MM.1S (cell line): ENCODE data around the gene GPR89B.
"Not testable (repeated sequence)": the region's sequence is repeated elsewhere in the genome, so short reads cannot be mapped to it uniquely, and the experiment has no call there.

Source experiments
- DNase-seq: peaks from one replicate; pipeline ENCODE4 v3.0.0-alpha.2; 2015
- H2AFZ ChIP-seq: fragments of 300-600 bp; sonication (generic); 2 replicates; pipeline ENCODE4 v1.6.0; 2016; ENCODE audit warnings: antibody characterized with exemption, low read length
- H3F3A ChIP-seq: fragments of 300-600 bp; sonication (generic); 2 replicates; pipeline ENCODE4 v1.6.1; 2016; ENCODE audit warnings: mild to moderate bottlenecking, antibody characterized with exemption, low read length, moderate library complexity, mixed read lengths; ENCODE audit not compliant: insufficient read depth
- H3K27ac ChIP-seq: fragments of 300-600 bp; sonication (generic); 2 replicates; pipeline ENCODE4 v1.5.1; 2016; ENCODE audit warnings: mild to moderate bottlenecking, low read length
- H3K27me3 ChIP-seq: fragments of 300-600 bp; sonication (generic); replicated peaks from 2 replicates; pipeline ENCODE4 v1.6.0; 2016; ENCODE audit warnings: low read length; ENCODE audit not compliant: insufficient read depth
- H3K36me3 ChIP-seq: fragments of 300-600 bp; sonication (generic); replicated peaks from 2 replicates; pipeline ENCODE4 v1.6.1; 2016; ENCODE audit warnings: mild to moderate bottlenecking, low read length, mixed read lengths; ENCODE audit not compliant: insufficient read depth
- H3K4me1 ChIP-seq: fragments of 300-600 bp; sonication (generic); 2 replicates; pipeline ENCODE4 v1.6.1; 2016; ENCODE audit warnings: low read length, mixed read lengths
- H3K4me2 ChIP-seq: fragments of 300-600 bp; sonication (generic); 2 replicates; pipeline ENCODE4 v1.6.0; 2016; ENCODE audit warnings: low read depth, low read length
- H3K4me3 ChIP-seq: fragments of 300-600 bp; sonication (generic); 2 replicates; pipeline ENCODE4 v1.5.1; 2016; ENCODE audit warnings: low read length, mixed read lengths
- H3K79me2 ChIP-seq: fragments of 300-600 bp; sonication (generic); 2 replicates; pipeline ENCODE4 v1.6.1; 2016; ENCODE audit warnings: mixed run types, low read length, mixed read lengths
- H3K9ac ChIP-seq: fragments of 300-600 bp; sonication (generic); 2 replicates; pipeline ENCODE4 v1.6.1; 2016; ENCODE audit warnings: low read length, mixed read lengths
- H3K9me2 ChIP-seq: fragments of 300-600 bp; sonication (generic); replicated peaks from 2 replicates; pipeline ENCODE4 v1.6.1; 2016; ENCODE audit warnings: mild to moderate bottlenecking, low read length, mixed read lengths; ENCODE audit not compliant: insufficient read depth
- H3K9me3 ChIP-seq: fragments of 300-600 bp; sonication (generic); replicated peaks from 2 replicates; pipeline ENCODE4 v1.6.1; 2016; ENCODE audit warnings: mild to moderate bottlenecking, low read length, mixed read lengths; ENCODE audit not compliant: insufficient read depth
- H4K20me1 ChIP-seq: fragments of 300-600 bp; sonication (generic); 2 replicates; pipeline ENCODE4 v1.6.1; 2016; ENCODE audit warnings: mild to moderate bottlenecking, low read length, moderate library complexity, mixed read lengths; ENCODE audit not compliant: insufficient read depth

GPR89B gene

DNA sequence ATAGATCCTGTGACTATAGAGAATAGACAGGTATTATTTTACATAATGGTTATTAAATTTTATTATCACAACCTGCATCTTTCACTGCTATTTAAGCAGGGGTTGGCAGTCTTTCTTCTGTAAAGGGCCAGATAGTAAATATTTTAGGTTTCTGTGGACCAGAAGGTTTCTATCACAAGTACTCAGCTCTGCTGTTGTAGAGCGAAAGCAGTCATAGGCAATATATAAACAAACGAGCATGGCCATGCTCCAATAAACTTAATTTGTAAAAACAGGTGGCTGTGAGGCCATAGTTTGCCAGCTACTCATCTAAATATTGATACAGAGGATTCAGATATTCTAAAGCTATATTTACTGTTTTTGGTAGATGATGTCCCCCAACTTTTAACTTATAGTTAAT, 12.2 kb downstream of the GPR89B start:
- DNase-seq, H3F3A ChIP-seq, H3K4me1 ChIP-seq, H3K9me2 ChIP-seq, H3K9me3 ChIP-seq, H3K27me3 ChIP-seq, H3K79me2 ChIP-seq, H3K36me3 ChIP-seq, H3K27ac ChIP-seq, H3K4me2 ChIP-seq, H4K20me1 ChIP-seq, H3K9ac ChIP-seq, H2AFZ ChIP-seq, H3K4me3 ChIP-seq: not testable (repeated sequence)

DNA sequence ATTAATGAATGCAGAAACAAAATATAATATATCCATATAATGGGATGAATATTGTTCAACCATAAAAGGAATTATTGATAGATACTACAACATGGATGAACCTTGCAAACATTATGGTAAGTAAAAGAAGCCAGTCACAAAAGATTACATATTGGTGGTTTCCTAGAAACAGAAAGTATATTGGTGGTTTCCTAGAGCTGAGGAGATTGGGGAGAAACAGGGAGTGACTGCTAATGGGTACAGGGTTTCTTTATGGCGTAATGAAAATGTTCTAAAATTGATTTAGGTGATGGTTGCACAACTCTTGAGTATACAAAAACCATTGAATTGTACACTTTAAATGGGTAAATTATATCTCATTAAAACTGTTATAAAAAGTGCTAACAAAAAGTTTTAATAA, 14.3 kb downstream of the GPR89B start:
- H4K20me1 ChIP-seq, H3K27ac ChIP-seq: not testable (repeated sequence)

DNA sequence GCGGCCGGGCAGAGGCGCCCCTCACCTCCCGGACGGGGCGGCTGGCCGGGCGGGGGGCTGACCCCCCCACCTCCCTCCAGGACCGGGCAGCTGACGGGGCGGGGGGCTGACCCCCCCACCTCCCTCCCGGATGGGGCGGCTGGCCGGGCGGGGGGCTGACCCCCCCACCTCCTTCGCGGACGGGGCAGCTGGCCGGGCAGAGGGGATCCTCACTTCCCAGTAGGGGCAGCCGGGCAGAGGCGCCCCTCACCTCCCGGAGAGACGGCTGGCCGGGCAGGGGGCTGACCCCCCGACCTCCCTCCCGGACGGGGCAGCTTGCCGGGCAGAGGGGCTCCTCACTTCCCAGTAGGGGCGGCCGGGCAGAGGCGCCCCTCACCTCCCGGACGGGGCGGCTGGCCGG, 21.3 kb downstream of the GPR89B start:
- not testable (repeated sequence) for H3K36me3 ChIP-seq, H3K27me3 ChIP-seq, H3K4me3 ChIP-seq, H4K20me1 ChIP-seq, H3K9me3 ChIP-seq, H3K9ac ChIP-seq, H3K4me1 ChIP-seq, H3K79me2 ChIP-seq, H2AFZ ChIP-seq, H3K27ac ChIP-seq, H3F3A ChIP-seq, H3K4me2 ChIP-seq, DNase-seq, H3K9me2 ChIP-seq

More for the DNA sequence above, 14.3 kb downstream of the GPR89B start:
- not testable (repeated sequence) for H3K27me3 ChIP-seq, H3F3A ChIP-seq, H3K4me1 ChIP-seq, H2AFZ ChIP-seq, H3K9ac ChIP-seq, H3K79me2 ChIP-seq, H3K36me3 ChIP-seq, H3K9me3 ChIP-seq, H3K4me2 ChIP-seq, H3K4me3 ChIP-seq, DNase-seq, H3K9me2 ChIP-seq

DNA sequence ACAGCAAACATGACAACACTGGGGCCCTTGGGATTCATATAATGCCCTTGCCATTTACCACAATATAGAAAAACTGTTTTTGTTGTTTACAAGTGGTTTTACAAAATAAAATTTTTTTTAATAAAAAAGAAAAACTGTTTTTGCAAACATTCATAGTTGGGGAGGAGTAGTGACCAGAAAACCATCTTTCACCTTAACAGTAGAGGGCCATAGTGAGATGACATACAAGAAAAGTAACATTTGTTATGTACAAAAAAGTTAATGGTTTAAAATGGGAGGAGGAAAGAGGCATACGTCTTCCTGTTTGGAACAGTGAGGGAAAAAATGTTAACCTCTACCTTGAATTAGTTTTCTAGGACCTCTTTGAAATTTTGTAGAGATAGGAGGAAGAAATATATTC, 30.7 kb downstream of the GPR89B start:
- not testable (repeated sequence) for H3K36me3 ChIP-seq, H4K20me1 ChIP-seq, DNase-seq, H3K9me3 ChIP-seq, H3K79me2 ChIP-seq, H3K27me3 ChIP-seq, H3K4me1 ChIP-seq, H3K4me3 ChIP-seq, H3K9ac ChIP-seq, H3K9me2 ChIP-seq, H3K27ac ChIP-seq, H3K4me2 ChIP-seq, H2AFZ ChIP-seq, H3F3A ChIP-seq

DNA sequence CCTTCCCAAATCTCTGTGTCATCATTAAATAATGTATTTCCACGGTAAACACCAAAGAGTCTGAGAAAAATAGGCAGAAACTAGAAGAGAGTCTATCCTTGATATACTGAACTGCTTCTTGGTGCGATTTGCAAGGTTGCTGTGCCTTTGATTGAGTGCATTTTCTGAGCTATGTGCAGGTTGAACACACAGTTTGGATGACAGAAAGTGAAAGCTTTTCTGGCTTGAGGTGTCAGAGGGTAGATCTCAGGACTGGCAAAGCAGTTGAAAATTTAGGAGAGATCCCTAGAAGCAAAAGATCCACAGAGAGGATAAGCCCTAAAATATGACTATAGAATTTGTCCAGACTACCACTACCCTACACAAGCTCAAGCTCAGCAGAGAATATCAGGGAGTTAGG, 31.5 kb downstream of the GPR89B start:
- not testable (repeated sequence) for H3K27me3 ChIP-seq, H3F3A ChIP-seq

DNA sequence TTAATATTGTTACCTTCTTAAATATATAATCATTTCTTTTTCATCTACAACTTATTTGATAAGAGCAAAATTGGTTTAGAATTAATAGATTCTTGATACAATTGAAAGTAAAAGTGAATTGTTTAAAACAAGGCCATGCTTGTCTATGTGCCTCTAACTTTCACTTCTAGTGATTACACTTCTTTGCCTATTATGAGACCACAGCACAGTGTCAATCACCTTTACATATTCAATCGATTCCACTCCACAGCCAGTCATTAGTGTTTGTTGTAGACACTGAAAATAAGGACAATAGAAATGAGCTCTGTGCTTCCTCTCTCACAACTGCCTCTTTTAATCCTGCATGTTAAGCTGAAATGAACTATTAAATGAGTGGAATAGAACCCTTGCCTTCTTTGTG, 36.4 kb downstream of the GPR89B start:
- H3K27ac ChIP-seq, result not testable (repeated sequence)

More for the DNA sequence above, 31.5 kb downstream of the GPR89B start:
- H3K4me3 ChIP-seq, H3K27ac ChIP-seq, H3K4me2 ChIP-seq, H3K9me3 ChIP-seq, H4K20me1 ChIP-seq, DNase-seq, H3K36me3 ChIP-seq, H3K9me2 ChIP-seq, H3K4me1 ChIP-seq, H3K9ac ChIP-seq, H3K79me2 ChIP-seq, H2AFZ ChIP-seq: not testable (repeated sequence)

DNA sequence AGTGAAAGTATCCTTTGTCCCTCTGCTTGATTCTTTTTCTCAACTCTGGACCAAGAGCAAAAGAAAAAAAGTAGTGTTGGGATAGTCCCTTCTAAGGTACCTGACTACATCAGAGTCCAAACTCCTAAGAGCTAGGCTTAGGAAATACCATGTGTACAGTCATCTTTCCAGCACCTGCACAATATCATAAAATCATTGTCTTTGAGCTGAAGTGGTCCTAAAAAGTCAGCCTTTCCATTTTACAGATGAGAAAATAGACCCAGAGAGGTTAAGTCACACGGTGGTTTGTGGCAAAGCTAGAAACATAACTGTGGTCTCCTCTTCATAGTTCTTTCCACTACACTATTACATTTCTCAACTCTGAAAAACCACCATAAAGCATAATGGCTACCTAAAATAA, 38.4 kb downstream of the GPR89B start:
- H3F3A ChIP-seq, H3K79me2 ChIP-seq, H3K4me2 ChIP-seq, H3K9me3 ChIP-seq, H3K4me3 ChIP-seq, H4K20me1 ChIP-seq, H3K27ac ChIP-seq, H3K9ac ChIP-seq, H2AFZ ChIP-seq, DNase-seq, H3K36me3 ChIP-seq, H3K27me3 ChIP-seq, H3K9me2 ChIP-seq, H3K4me1 ChIP-seq: not testable (repeated sequence)

More for the DNA sequence above, 36.4 kb downstream of the GPR89B start:
- H2AFZ ChIP-seq, H3F3A ChIP-seq, H4K20me1 ChIP-seq, H3K4me3 ChIP-seq, H3K9ac ChIP-seq, DNase-seq, H3K4me2 ChIP-seq, H3K4me1 ChIP-seq, H3K9me3 ChIP-seq, H3K27me3 ChIP-seq, H3K79me2 ChIP-seq, H3K9me2 ChIP-seq, H3K36me3 ChIP-seq: not testable (repeated sequence)

DNA sequence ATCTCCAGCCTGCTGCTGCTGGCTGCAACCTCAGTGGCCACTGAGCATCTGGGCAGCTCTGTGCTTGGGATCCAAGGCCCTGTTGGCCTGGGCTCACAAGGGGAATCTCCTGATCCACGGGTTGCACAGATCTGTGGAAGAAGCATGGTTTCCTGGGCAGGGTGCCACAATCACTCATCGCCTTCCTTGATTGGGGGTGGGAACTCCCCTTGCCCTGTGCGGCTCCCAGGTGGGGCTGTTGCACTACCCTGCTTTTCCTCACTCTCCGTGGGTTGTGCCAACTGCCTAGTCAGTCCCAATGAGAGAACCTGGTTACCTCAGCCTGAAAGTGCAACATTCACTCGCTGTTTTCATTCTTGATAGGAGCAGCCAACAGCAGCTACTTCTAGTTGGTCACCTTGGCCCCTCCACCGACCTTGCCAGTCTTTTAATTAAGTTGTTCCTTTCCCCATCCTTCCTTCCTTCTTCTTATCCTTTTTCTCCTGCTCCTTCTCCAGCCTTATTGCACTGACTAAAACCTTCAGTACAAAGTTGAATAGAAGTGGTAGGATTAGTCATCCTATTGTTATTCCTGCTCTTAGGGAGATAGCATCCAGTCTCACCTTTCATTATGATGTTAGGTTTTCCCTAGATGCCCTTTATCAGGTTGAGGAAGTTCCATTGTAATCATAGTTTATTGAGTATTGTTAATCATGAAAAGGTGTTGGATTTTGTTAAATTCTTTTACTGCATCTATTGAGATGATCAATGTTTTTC, 50.9 kb downstream of the GPR89B start:
- not testable (repeated sequence) for DNase-seq, H3K79me2 ChIP-seq, H3K27ac ChIP-seq, H3K4me1 ChIP-seq, H2AFZ ChIP-seq, H3K9me3 ChIP-seq, H4K20me1 ChIP-seq, H3K27me3 ChIP-seq, H3K4me3 ChIP-seq, H3K9ac ChIP-seq, H3K9me2 ChIP-seq, H3K36me3 ChIP-seq, H3K4me2 ChIP-seq, H3F3A ChIP-seq
